HG03097 (cell line): ENCODE measurements around the gene NPSR1.
"Not testable (repeated sequence)": the region's sequence is repeated elsewhere in the genome, so short reads cannot be mapped to it uniquely, and the experiment has no call there.

Source experiments
- ATAC-seq: cut with Tn5 transposase; IDR thresholded peaks from one replicate; pipeline ENCODE4 v1.9.1; 2021; ENCODE audit not compliant: unreplicated experiment, low FRiP score

Gene NPSR1

DNA sequence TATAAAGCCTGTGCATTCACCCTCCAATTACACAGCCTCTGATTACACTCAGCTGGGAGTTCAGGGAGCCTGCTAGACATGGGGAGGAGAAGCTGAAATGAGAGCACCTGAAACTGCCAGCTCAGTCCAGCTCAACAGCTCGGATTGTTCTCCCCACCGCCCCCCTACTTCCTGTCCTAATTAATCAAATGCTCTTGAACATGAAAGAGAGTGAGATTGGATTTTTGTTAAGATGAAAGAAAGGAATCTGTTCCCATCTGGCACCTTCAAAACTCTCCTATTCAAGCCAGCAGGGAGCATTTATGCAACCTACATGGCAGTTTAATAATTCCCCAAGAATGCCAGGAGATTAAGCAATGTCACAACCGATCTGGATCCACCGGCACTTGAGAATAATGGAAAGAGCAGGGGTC lies 98.0 kb downstream of the NPSR1 start:
- no peak for ATAC-seq

DNA sequence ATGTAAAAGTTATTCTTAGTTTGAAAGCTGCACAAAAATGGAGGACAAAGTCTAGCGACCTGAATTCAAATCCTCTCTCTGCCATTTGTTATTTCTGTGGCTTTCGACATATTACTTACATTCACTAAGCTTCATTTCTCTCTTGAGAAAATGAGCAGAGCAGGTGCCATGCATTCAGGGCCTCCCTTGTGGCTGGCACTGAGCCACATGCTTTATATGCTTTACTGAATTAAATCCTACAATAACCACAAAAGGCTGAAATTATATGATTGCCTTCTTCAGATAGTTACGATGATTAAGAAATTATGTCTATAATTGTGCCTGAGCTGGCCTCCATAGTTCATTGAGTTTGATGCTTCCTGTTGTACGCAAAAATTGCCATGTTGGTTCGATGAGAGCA lies 98.7 kb downstream of the NPSR1 start:
- ATAC-seq, result no peak

DNA sequence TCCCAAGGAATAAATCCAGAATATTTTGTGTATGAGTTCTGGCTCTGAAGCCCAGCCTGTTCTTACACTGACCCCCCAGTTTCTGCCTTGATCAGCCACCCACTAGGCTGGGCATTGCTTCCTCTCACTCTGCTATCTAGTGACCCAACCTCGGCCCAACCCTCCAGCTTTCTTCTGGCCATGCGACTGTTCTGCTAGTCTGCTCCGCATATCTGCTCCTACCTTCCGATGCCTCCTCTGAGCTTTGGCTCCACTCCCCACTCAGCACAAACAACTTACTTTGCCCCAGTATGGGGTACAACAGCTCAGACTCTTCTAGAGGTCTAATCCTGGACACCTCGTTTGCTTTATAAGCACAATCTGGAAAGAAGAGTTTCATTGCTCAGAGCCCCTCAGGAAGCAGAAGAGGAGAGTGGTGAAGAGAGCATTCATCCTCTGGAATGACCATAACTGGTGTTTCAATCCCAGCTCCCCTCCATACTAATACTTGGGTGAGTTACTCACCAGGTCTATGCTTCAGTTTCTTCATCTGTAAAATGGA lies 99.6 kb downstream of the NPSR1 start:
- no peak for ATAC-seq

DNA sequence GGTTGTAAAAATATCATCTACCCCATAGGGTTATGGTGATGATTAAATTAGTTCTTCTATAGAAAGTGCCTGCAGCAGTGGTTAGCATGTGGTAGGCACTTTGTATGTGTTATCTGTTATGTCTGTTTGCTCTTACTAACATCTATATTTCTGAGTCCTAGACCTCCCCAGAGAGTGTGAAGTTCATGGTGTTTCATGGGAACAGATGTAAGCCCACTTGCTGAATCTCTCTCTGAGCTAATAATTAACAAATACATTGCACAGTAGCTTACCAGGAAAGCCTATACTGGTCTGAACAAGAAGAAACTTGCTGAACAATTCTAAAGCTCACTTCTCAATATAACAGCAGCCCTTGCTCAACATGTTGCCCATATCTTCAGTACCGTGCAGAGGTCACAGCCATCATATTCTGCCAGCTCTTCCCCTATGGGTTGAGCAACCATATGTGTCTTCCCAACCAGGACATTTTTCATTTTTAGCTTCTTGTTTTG lies 100.1 kb downstream of the NPSR1 start:
- ATAC-seq, result peak; percentile 51

DNA sequence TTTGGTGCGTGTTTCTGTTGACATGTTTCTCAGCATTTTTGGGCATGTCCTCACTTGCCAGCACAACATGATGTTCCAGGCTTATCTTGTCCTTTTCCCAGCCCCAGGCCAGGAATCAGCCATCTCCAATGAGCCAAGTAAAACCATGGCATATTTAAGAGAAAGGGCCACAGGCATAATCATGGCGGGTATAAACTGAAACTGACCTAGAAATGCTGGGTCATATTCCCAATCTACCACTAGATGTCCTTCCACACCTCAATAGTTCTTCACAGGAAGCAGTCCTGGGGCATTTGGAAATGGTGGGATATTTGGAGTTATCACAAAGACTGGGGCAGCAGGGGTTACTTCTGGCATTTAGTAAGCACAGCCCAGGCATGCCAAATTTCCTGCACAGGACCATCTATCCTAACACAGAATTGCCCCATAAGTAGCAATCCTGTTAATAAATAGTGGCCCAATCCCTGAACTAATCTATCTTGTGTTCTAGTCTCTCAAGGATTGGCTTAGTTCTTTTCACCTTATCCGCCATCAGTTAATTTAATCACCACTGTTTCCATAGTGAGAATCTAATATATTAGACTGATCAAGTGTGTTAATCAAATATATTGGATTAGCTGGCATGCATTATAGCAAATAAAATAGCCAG lies 101.6 kb downstream of the NPSR1 start:
- no peak for ATAC-seq

DNA sequence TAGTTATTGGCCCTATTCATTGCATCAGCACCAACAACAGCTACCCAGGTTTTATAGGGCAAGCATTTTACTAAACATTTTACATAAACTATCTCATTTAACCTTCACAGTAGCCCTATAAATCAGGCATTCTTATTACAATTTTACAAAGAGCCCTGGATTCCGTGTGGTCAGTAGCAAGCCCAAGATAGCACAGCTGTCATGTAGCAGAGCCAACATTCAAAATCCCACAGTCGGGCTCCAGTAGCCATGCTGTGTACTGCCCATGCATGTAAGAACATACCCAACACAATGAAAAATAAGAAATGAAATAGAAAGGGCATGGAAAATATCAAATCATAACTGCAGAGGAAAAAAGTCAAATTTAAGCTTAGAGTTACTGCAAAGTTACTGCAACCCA lies 102.3 kb downstream of the NPSR1 start:
- ATAC-seq, result no peak

DNA sequence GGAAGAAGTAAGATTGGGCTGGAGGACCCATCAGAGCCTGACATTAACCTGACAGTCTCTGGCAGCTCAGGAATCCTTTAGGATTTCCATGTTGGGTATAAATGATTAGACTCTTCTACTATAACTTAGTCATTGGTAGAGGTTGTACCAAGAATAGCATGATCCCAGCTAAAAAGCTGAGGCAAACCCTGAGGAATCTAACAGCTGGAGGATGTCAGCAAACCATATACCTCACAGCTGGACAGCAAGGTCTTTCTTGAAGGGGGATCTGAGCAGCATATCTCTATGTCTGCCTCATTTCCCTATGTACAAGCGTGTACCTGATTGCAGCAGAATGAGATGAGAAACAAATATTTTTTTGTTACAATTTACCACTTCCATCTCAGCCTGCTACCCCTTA lies 103.2 kb downstream of the NPSR1 start:
- no peak for ATAC-seq

DNA sequence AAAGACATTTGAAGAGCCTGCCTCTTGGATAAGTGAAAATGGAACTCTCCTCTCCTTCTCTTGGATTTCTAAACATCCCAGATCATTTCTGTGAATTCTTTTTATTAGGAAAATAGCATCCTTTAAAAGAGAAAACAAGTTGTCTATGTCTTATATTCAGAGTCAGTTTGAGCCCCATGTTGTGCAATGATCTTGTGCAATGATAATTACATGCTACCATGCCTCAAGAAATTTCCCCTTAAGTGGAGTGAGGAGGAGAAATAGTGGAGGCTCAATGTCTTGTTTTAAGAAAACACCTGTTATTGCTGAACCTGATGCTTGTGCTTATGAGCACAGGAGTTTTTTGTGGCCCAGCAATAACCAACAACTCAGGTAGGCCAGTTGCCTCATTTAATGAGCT lies 103.6 kb downstream of the NPSR1 start:
- no peak for ATAC-seq

DNA sequence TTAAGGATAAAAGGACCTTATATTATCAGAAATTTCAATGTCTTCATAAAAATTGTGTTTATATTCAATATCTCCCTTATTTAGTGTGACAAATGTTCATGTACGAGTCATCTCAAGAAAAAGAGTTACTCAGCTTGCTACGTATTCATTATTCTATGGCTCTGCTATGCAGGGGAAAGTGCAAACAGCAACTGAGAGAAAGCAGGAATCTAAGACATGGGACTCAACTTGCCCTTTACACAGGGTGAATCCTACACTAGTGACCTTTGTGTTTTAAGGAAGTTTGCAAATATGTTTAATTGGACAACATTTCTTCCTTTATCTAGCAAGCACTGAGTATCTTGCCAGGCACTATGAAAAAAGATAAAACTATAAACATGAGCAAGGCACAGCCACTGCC lies 104.7 kb downstream of the NPSR1 start:
- no peak for ATAC-seq

DNA sequence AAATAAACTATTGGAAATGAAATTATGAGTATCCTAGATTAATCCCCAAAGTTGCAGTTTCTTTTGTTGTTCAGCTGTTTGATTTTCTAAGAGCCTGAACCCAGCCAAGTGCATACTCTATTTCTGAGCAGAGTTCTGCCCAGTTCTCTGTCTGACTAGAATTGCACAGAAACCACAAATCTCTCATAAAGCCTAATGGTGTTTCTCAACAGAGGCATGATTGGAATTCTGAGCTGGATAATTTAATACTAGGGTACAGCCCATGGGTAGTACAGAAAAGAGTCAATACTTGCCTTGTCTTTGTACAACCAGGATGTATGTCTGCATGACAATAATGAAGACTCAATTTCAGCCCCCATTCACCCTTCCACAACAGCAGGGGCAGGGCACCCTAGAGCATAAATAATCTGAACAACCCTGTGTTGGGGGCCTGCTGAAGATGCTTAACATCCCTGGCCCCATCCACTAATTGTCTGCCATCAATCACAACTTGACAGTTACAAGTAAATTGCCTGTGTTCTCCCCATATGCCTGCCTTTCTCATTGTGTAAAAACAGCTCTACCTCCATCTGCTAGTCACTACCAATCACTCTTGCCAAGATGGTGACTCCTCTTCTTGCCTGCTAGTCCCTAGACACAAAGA lies 114.4 kb downstream of the NPSR1 start:
- no peak for ATAC-seq

DNA sequence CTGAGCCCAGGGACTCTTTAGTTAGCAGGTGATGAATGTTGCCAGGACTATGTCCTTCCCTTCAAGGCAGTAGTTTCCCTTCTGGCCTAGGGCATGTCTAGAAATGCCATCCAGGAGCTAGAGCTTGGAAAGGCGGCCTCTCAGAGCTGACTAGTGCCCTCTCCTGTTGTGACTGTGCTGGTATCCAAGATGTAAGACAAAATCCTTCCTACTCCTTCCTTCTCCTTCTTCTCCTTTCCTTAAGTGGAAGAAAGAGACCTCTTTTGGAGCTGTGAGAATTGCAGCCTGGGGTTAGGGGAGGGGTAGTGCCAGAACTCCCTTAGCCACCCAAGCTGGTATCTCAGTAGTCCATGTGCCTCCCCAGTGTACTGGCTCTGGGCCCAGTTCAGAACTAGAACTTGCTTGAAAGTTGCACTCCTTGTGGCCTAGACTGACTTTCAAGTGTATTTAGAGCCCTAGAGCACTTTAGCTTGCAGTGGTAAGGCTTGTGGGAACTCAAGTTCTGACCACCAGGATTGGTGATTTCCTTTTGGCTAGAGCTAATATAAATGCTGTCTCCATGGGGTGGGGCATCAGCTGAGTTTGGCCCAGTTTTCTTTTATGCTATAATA lies 118.8 kb downstream of the NPSR1 start:
- no peak for ATAC-seq

DNA sequence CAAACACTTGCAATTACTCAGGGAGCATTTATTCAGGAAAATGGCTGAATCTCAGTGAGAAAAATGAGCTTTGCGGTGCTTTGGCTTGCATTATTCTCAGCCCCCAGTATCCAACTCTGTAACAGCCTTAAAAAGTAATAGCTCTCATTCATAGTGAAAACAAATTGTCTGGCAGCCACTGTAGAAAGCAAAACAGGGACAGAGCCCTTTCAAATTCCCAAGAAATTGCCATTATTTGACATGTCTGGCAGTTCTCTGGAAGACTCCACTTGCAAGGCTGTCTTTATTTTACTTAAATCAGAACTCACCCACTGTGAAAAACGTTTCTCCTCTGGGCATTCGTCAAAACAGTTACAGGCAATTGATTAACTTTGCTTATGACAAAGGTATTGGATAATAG lies 122.5 kb downstream of the NPSR1 start:
- ATAC-seq, result no peak

DNA sequence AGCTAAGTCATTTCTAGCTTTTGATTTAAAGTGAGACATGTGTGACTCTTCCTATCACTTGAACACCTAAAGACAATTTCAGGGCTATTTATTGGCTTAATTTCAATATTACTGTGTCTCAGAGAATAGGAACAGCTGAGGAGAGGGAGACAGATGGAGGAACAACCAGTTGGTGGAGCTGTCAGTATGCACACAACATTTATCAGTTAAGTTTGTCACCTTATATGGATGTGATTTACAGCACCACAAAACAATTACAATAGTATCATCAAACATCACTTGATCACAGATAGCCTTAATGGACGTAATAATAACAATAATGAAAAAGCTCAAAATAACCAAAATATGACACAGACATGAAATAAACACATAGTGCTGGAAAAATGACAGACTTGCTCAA lies 129.6 kb downstream of the NPSR1 start:
- ATAC-seq, result no peak

DNA sequence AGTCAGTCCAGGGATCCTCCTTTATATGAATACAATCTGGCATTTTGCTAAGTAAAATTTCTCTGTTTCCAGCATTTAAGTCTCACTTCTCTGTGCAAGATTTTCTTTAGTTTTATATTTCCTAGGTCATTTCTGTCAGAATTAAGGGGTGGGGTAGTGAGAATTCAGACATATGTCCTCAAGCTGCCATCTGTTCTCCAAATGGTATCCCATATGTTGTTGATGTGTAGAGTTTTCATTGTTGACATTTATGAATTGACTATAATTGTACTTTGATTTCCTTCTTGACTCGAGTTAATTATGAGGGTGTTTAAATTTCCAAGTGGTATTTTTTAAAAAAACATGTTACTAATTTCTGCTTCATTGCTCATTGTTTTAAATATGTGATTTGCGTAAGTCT lies 148.8 kb downstream of the NPSR1 start:
- no peak for ATAC-seq

DNA sequence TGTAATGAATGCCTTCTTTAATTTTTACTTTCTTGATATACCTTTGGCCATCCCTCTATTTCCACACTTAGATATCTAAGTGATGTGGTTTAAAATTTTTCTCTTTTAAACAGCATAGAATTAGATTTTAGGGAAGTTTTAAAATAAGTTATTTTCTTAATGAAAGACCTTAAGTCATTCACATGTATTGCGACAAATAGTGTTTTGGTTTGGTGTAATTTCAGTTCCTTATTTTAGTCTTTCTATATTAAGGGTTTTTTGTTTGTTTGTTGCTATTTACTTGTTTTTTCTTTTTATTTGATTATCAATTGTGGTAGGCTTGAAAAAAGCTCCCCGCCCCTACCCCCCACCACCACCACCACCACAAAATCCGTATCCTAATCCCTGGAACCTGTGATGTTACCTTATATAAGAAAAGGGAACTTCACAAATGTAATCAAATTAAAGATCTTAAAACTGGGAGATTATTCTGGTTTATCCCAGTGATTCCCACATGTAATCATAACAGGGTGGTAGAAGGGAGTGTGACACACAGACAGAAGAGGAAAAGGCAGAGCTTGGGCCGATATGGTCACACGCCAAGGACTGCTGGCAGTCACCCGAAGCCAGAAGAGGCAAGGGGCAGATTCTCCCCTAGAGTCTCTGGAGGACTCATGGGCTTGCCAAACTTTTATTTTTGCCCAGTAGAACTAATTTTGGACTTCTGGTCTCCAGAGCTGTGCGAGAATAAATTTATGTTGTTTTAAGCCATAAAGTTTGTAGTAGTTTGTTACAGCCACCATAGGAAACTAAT lies 149.7 kb downstream of the NPSR1 start:
- ATAC-seq, result no peak

DNA sequence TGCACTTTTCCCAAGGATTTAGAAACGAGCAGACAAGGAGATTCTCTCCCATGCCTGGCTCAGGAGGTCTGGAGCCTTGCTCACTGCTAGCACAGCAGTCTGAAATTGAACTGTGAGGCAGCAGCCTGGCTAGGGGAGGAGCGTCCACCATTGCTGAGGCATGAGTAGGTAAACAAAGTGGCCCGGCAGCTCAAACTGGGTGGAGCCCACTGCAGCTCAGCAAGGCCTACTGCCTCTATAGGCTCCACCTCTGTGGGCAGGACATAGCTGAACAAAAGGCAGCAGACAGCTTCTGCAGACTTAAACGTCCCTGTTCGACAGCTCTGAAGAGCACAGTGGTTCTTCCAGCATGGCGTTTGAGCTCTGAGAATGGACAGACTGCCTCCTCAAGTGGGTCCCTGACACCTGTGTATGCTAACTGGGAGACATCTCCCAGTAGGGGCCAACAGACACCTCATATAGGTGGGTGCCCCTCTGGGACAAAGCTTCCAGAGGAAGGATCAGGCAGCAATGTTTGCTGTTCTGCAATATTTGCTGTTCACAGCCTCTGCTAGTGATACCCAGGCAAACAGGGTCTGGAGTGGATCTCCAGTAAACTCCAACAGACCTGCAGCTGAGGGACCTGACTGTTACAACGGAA lies 156.3 kb downstream of the NPSR1 start:
- ATAC-seq, result not testable (repeated sequence)

DNA sequence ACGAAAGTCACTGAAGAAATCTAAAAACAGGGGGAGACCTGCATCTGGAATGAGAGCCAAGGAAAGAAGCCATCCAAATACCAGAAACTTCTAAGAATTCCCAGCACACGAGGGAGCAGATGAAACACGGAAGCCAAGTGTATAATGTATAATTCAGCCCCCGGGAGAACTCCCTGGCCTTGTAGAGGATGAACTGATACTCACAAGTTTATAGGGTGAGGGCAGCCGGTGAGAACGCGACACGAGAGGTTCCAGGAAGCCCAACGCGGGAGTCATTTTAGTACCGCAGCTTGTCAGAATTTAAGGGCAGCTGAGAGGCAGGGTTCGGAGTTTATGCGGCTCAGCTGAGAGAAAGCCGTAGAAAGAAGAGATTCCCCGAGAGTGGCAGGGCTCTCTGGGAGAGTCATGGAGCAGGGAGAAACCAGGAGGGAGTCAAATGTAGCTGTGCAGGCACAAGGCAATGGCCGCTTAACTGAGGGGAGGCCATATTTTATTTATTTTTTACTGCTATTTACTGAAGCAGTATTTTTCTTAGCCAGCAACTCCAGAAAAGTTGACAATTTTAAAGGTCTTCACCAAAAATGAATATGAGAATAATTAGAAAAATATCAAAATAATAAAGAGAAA lies 164.0 kb downstream of the NPSR1 start:
- no peak for ATAC-seq

DNA sequence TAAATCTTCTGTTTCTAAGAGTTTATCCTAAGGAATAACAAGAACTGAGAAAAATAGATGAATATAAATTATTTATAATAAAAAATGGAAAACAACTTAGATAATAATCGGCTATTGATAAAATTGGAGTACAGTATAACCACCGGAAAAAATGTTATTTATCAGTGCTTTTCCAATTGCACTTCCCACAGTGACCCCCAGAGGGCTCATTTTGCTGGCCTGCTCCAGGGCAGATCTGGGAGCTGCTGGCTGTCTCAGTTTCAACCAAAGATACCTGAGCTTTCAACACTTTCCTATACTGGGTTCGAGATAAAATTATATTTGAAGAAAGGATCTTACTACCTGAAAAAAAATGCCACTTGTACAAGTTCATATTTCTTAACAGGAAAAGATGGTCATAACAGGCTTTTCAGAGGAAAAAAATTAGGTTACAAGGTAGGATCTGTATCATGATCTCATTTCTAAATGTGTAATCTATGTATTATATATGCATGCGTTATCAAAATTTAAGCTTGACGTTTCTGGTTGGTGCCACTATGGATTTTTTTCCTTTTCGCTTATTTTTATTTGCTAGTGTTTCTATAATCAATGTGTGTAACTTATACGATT lies 165.7 kb downstream of the NPSR1 start:
- ATAC-seq, result peak; percentile 89

DNA sequence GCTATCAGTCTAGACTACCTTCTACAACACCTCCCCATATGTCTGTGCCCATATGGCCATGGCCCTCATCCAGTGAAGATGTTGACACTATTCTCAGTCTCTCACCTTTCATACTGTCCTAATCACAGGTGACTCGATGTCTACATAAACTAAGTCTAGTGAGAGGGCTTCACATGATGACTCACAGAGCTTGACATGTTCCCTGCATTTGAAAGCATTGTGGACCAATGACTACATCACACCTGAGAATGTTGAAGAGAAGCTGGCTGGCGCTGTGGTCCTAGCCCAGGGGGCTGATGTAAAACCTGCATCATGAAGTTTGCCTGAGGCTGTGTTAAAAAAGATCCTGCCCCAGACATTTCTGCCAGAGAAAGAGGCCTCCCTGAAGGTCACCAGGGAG lies 167.2 kb downstream of the NPSR1 start:
- ATAC-seq, result no peak

DNA sequence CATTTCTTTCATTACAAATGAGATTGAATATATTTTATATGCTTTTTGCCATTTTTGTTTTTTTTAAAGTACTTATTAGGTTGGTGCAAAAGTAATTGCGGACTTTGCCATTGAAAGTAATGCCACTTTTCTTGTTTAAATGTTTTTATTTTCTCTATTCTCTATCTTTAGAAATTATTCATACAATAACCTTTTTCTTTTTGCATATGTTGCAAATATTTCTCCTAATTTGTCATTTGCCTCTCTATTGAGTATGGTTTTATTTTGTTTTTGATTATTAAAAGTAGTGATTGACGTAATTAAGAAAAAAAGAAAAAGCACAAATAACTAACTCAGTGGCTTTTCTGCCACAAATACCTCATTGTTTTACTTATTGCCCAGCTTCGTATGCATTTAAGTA lies 172.4 kb downstream of the NPSR1 start:
- ATAC-seq, result no peak
